ENCODE measurements around the gene SETD4.

The SETD4 gene

GRCh38 chr21:36005879-36006400, 54.4 kb downstream of the SETD4 start:
- no peak for DNase-seq (ENCODE audit: low spot score)

GRCh38 chr21:36005018-36005417, 55.3 kb downstream of the SETD4 start:
- DNase-seq (ENCODE audit: low spot score) = no peak

- no peak for DNase-seq (ENCODE audit: low spot score)
Measured at GRCh38 chr21:36004441-36004840, 55.9 kb downstream of the SETD4 start.

- no peak for DNase-seq (ENCODE audit: low spot score)
Measured at GRCh38 chr21:36003776-36004175, 56.5 kb downstream of the SETD4 start.

- DNase-seq (ENCODE audit: low spot score) = no peak
Measured at GRCh38 chr21:35996217-35996616, 64.1 kb downstream of the SETD4 start.

GRCh38 chr21:35995522-35996088, 64.7 kb downstream of the SETD4 start:
- no peak for DNase-seq (ENCODE audit: low spot score)

- DNase-seq (ENCODE audit: low spot score) = no peak
Measured at GRCh38 chr21:35994613-35995012, 65.7 kb downstream of the SETD4 start.

- no peak for DNase-seq (ENCODE audit: low spot score)
Measured at GRCh38 chr21:35993875-35994490, 66.3 kb downstream of the SETD4 start.

- DNase-seq (ENCODE audit: low spot score) = no peak
Measured at GRCh38 chr21:35991131-35991530, 69.2 kb downstream of the SETD4 start.

GRCh38 chr21:35990609-35991008, 69.7 kb downstream of the SETD4 start:
- no peak for DNase-seq (ENCODE audit: low spot score)

GRCh38 chr21:35989138-35989735, 71.1 kb downstream of the SETD4 start:
- DNase-seq (ENCODE audit: low spot score) = no peak

GRCh38 chr21:35988416-35989137, 71.7 kb downstream of the SETD4 start:
- DNase-seq (ENCODE audit: low spot score) = no peak

GRCh38 chr21:35987475-35987874, 72.9 kb downstream of the SETD4 start:
- no peak for DNase-seq (ENCODE audit: low spot score)

GRCh38 chr21:35984654-35985361, 75.5 kb downstream of the SETD4 start:
- no peak for DNase-seq (ENCODE audit: low spot score)
